ENCODE data around the gene ZNF783.
A peak's percentile ranks its signal among the peaks of the same experiment; 100 is the strongest.
"Not testable (repeated sequence)": the region's sequence is repeated elsewhere in the genome, so short reads cannot be mapped to it uniquely, and the experiment has no call there.

The ZNF783 gene

DNA sequence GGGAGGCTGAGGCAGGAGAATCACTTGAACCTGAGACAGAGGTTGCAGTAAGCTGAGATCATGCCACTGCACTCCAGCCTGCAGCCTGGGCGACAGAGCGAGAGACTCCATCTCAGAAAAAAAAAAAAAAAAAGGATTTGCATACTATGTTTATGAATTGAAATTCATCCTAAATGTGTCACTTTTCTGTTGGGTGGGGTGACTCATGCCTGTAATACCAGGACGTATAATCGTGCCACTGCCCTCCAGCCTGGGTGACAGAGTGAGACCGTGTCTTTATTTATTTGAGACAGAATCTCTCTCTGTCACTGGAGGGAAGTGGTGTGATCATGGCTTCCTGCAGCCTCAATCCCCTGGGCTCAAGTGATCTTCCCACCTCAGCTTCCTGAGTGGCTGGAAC, 16.8 kb upstream of the ZNF783 start:
- Histone ChIP-seq H3K9ac (ENCODE audit: low read depth, low read length) (no peak overlapping the region), H3K4me2 (ENCODE audit: low read length) (no peak overlapping the region), H3K4me1 (ENCODE audit: control insufficient read depth, insufficient read depth, low read length) (peaks cover 6% of the 10 kb centered on the region), H3K27me3 (ENCODE audit: control insufficient read depth, insufficient read depth, low read length) (no peaks in the 10 kb centered on the region), H3K4me3 (ENCODE audit: low read length) (no peak overlapping the region), H3K9me3 (replicated peaks; ENCODE audit: low read length) (no peaks in the 10 kb centered on the region), H3K36me3 (ENCODE audit: insufficient read depth, low read length) (peaks cover 3% of the 10 kb centered on the region)

DNA sequence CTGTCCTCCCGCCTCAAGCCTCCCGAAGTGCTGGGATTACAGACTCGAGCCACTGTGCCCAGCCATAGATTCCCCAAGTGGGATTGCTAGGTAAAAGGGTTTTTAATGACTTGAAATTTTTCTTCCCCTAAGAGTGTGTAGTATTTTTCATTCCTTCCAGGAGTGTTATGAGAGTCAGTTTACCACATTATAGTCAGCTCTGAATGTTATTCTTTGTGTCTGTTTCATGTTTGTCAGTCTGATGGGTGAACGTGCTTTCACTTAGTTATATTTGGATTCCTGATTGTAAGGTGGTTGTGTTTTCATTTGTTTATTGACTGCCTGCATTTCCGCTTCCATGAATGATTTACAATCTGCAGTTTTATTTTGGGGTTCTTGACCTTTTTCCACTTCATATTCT, 16.3 kb upstream of the ZNF783 start:
- no peak overlapping the region for H3K9ac ChIP-seq (ENCODE audit: low read depth, low read length)
- H3K27me3 ChIP-seq (ENCODE audit: control insufficient read depth, insufficient read depth, low read length): no peaks in the 10 kb centered on the region
- no peaks in the 10 kb centered on the region for H3K9me3 ChIP-seq (replicated peaks; ENCODE audit: low read length)
- no peak overlapping the region for H3K4me2 ChIP-seq (ENCODE audit: low read length)
- H3K4me1 ChIP-seq (ENCODE audit: control insufficient read depth, insufficient read depth, low read length): peaks cover 2% of the 10 kb centered on the region
- no peak overlapping the region for H3K4me3 ChIP-seq (ENCODE audit: low read length)
- peaks cover 7% of the 10 kb centered on the region for H3K36me3 ChIP-seq (ENCODE audit: insufficient read depth, low read length)

- Histone ChIP-seq H3K36me3 (ENCODE audit: insufficient read depth, low read length) (peaks cover 30% of the 10 kb centered on the region), H3K4me1 (ENCODE audit: control insufficient read depth, insufficient read depth, low read length) (no peaks in the 10 kb centered on the region), H3K4me3 (ENCODE audit: low read length) (no peak overlapping the region), H3K4me2 (ENCODE audit: low read length) (no peak overlapping the region), H3K9me3 (replicated peaks; ENCODE audit: low read length) (no peaks in the 10 kb centered on the region), H3K9ac (ENCODE audit: low read depth, low read length) (no peak overlapping the region), H3K27me3 (ENCODE audit: control insufficient read depth, insufficient read depth, low read length) (no peaks in the 10 kb centered on the region)
Observed at GRCh38 chr7:149248777-149249176, 13.2 kb upstream of the ZNF783 start.

DNA sequence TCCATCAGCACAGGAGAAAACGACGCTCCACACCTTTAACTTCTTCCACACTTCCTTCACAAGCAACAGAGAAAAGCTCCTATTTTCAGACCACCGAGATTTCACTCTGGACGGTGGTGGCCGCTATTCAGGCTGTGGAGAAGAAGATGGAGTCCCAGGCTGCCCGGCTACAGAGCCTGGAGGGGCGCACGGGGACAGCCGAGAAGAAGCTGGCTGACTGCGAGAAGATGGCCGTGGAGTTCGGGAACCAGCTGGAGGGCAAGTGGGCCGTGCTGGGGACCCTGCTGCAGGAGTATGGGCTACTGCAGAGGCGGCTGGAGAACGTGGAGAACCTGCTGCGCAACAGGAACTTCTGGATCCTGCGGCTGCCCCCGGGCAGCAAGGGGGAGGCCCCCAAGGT, 11.8 kb upstream of the ZNF783 start:
- H3K9me3 ChIP-seq (replicated peaks; ENCODE audit: low read length); H3K4me2 ChIP-seq (ENCODE audit: low read length); H3K4me1 ChIP-seq (ENCODE audit: control insufficient read depth, insufficient read depth, low read length); H3K4me3 ChIP-seq (ENCODE audit: low read length); H3K9ac ChIP-seq (ENCODE audit: low read depth, low read length); H3K27me3 ChIP-seq (ENCODE audit: control insufficient read depth, insufficient read depth, low read length): not testable (repeated sequence)
- H3K36me3 ChIP-seq (ENCODE audit: insufficient read depth, low read length): peaks cover 44% of the 10 kb centered on the region

DNA sequence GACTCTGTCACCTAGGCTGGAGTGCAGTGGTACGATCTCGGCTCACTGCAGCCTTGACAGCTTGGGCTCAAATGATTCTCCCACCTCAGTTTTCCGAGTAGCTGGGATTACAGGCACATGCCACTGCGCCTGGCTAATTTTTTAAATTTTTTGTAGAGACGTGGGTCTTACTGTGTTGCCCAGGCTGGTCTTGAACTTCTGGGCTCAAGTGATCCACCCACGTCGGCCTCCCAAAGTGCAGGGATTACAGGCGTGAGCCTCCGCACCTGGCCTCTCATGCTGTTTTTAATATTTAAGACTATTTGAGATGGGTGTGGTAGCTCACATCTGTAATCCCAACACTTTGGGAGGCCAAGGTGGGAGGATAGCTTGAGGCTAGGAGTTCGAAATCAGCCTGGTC, 10.5 kb upstream of the ZNF783 start:
- not testable (repeated sequence) for H3K4me2 ChIP-seq (ENCODE audit: low read length); H3K9ac ChIP-seq (ENCODE audit: low read depth, low read length); H3K4me1 ChIP-seq (ENCODE audit: control insufficient read depth, insufficient read depth, low read length); H3K9me3 ChIP-seq (replicated peaks; ENCODE audit: low read length); H3K27me3 ChIP-seq (ENCODE audit: control insufficient read depth, insufficient read depth, low read length); H3K4me3 ChIP-seq (ENCODE audit: low read length)
- H3K36me3 ChIP-seq (ENCODE audit: insufficient read depth, low read length): peaks cover 51% of the 10 kb centered on the region

DNA sequence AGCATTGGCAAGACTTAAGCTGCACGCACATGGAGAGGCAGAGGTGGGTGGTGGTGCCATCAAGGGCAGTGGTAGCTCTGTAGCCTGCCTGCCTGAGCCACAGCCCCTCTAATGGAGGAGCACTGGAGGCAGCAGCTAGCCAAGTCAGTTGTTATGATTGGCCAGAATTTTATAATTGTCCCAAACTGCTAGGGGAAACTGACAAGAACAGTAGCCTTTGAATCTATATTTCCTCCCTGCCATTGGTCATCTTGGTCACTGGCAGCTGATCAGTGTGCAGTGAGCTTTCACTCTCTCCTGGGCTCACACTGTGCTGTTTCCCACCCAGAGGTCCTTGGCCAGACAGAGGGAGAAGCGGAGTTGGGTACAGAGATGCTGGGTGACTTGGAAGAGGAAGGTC, 9.6 kb upstream of the ZNF783 start:
- Histone ChIP-seq H3K27me3 (ENCODE audit: control insufficient read depth, insufficient read depth, low read length) (no peaks in the 10 kb centered on the region), H3K36me3 (ENCODE audit: insufficient read depth, low read length) (peaks cover 51% of the 10 kb centered on the region)

DNA sequence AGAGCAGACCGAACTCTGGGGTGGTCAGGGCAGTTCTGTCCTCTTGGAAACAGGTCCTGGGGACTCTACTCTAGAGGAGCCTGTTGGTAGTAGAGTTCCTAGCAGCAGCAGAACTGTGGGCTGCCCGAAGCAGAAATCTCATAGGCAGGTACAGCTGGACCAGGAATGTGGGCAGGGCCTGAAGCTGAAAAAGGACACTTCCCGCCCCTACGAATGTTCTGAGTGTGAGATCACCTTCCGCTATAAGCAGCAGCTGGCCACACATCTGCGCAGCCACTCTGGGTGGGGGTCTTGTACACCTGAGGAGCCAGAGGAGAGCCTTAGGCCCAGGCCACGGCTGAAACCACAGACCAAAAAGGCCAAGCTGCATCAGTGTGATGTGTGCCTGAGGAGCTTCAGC, 8.3 kb upstream of the ZNF783 start:
- Histone ChIP-seq H3K27me3 (ENCODE audit: control insufficient read depth, insufficient read depth, low read length) (no peaks in the 10 kb centered on the region), H3K4me2 (ENCODE audit: low read length) (no peak overlapping the region), H3K36me3 (ENCODE audit: insufficient read depth, low read length) (peaks cover 51% of the 10 kb centered on the region), H3K4me1 (ENCODE audit: control insufficient read depth, insufficient read depth, low read length) (peaks cover 7% of the 10 kb centered on the region), H3K9ac (ENCODE audit: low read depth, low read length) (no peak overlapping the region), H3K4me3 (ENCODE audit: low read length) (no peak overlapping the region), H3K9me3 (replicated peaks; ENCODE audit: low read length) (no peaks in the 10 kb centered on the region)

More for the DNA sequence above, 9.6 kb upstream of the ZNF783 start:
- Histone ChIP-seq H3K4me3 (ENCODE audit: low read length) (no peak overlapping the region), H3K4me1 (ENCODE audit: control insufficient read depth, insufficient read depth, low read length) (peaks cover 7% of the 10 kb centered on the region), H3K4me2 (ENCODE audit: low read length) (no peak overlapping the region), H3K9ac (ENCODE audit: low read depth, low read length) (no peak overlapping the region), H3K9me3 (replicated peaks; ENCODE audit: low read length) (no peaks in the 10 kb centered on the region)

GRCh38 chr7:149254181-149254858, 7.7 kb upstream of the ZNF783 start:
- Histone ChIP-seq H3K36me3 (ENCODE audit: insufficient read depth, low read length) (peaks cover 51% of the 10 kb centered on the region), H3K27me3 (ENCODE audit: control insufficient read depth, insufficient read depth, low read length) (no peaks in the 10 kb centered on the region), H3K9me3 (replicated peaks; ENCODE audit: low read length) (no peaks in the 10 kb centered on the region), H3K9ac (ENCODE audit: low read depth, low read length) (no peak overlapping the region), H3K4me1 (ENCODE audit: control insufficient read depth, insufficient read depth, low read length) (peaks cover 7% of the 10 kb centered on the region), H3K4me2 (ENCODE audit: low read length) (no peak overlapping the region), H3K4me3 (ENCODE audit: low read length) (no peak overlapping the region)

- Histone ChIP-seq H3K27me3 (ENCODE audit: control insufficient read depth, insufficient read depth, low read length) (no peaks in the 10 kb centered on the region), H3K4me3 (ENCODE audit: low read length) (no peak overlapping the region), H3K36me3 (ENCODE audit: insufficient read depth, low read length) (peaks cover 48% of the 10 kb centered on the region), H3K9ac (ENCODE audit: low read depth, low read length) (no peak overlapping the region), H3K9me3 (replicated peaks; ENCODE audit: low read length) (no peaks in the 10 kb centered on the region), H3K4me1 (ENCODE audit: control insufficient read depth, insufficient read depth, low read length) (peaks cover 7% of the 10 kb centered on the region), H3K4me2 (ENCODE audit: low read length) (no peak overlapping the region)
Observed at GRCh38 chr7:149255174-149255573, 6.8 kb upstream of the ZNF783 start.

GRCh38 chr7:149256568-149256967, 5.4 kb upstream of the ZNF783 start:
- Histone ChIP-seq H3K4me3 (ENCODE audit: low read length) (no peak overlapping the region), H3K4me2 (ENCODE audit: low read length) (no peak overlapping the region), H3K9me3 (replicated peaks; ENCODE audit: low read length) (no peaks in the 10 kb centered on the region), H3K36me3 (ENCODE audit: insufficient read depth, low read length) (peaks cover 41% of the 10 kb centered on the region), H3K9ac (ENCODE audit: low read depth, low read length) (no peak overlapping the region), H3K27me3 (ENCODE audit: control insufficient read depth, insufficient read depth, low read length) (no peaks in the 10 kb centered on the region), H3K4me1 (ENCODE audit: control insufficient read depth, insufficient read depth, low read length) (peaks cover 15% of the 10 kb centered on the region)

GRCh38 chr7:149257146-149257545, 4.8 kb upstream of the ZNF783 start:
- H3K4me2 ChIP-seq (ENCODE audit: low read length): no peak overlapping the region
- peaks cover 37% of the 10 kb centered on the region for H3K36me3 ChIP-seq (ENCODE audit: insufficient read depth, low read length)
- no peak overlapping the region for H3K4me3 ChIP-seq (ENCODE audit: low read length)
- H3K27me3 ChIP-seq (ENCODE audit: control insufficient read depth, insufficient read depth, low read length): no peaks in the 10 kb centered on the region
- no peak overlapping the region for H3K9ac ChIP-seq (ENCODE audit: low read depth, low read length)
- H3K9me3 ChIP-seq (replicated peaks; ENCODE audit: low read length): no peaks in the 10 kb centered on the region
- H3K4me1 ChIP-seq (ENCODE audit: control insufficient read depth, insufficient read depth, low read length): peaks cover 17% of the 10 kb centered on the region

GRCh38 chr7:149261316-149261828, 624 bp upstream of the ZNF783 start:
- peaks cover 23% of the 10 kb centered on the region for H3K4me1 ChIP-seq (ENCODE audit: control insufficient read depth, insufficient read depth, low read length)
- peak overlapping the region; percentile 96 for H3K9ac ChIP-seq (ENCODE audit: low read depth, low read length)
- H3K36me3 ChIP-seq (ENCODE audit: insufficient read depth, low read length): peaks cover 20% of the 10 kb centered on the region
- H3K27me3 ChIP-seq (ENCODE audit: control insufficient read depth, insufficient read depth, low read length): no peaks in the 10 kb centered on the region
- H3K9me3 ChIP-seq (replicated peaks; ENCODE audit: low read length): no peaks in the 10 kb centered on the region
- peak overlapping the region; percentile 87 for H3K4me2 ChIP-seq (ENCODE audit: low read length)
- peak overlapping the region; percentile 78 for H3K4me3 ChIP-seq (ENCODE audit: low read length)
